Spleen (tissue), 11 donors: ENCODE measurements around the gene DHRSX. TPM values are rescaled to one million over a fixed set of nuclear protein-coding genes. Genes with fewer than 3 reads are reported as not detected.

Source experiments
- DNase-seq: peaks from one replicate; pipeline ENCODE4 v3.0.0-alpha.2; 2020
- H3K27ac ChIP-seq, 8 donors: fragments of 200-600 bp; sonication (generic) in 7 of 8; 1 replicate in 4 of 8; 2 replicates in 4 of 8; pipeline versions ENCODE4 v1.5.0 to v1.8.0; 2016 to 2021; ENCODE audit warnings: inconsistent platforms in 4 of 8, mild to moderate bottlenecking in 4 of 8, moderate library complexity in 1 of 8
- H3K27me3 ChIP-seq, 7 donors: fragments of 200-600 bp; sonication (generic) in 6 of 7; replicated peaks in 1 of 7; 1 replicate in 4 of 7; 2 replicates in 3 of 7; pipeline versions ENCODE4 v1.5.0 to v1.8.0; 2016 to 2021; ENCODE audit warnings: inconsistent platforms in 3 of 7, mild to moderate bottlenecking in 1 of 7
- H3K36me3 ChIP-seq, 6 donors: fragments of 200-600 bp; sonication (generic) in 5 of 6; 1 replicate in 4 of 6; 2 replicates in 2 of 6; pipeline versions ENCODE4 v1.5.0 to v1.8.0; 2016 to 2021; ENCODE audit warnings: inconsistent platforms in 2 of 6
- H3K4me1 ChIP-seq, 6 donors: fragments of 200-600 bp; sonication (generic) in 5 of 6; 1 replicate in 3 of 6; 2 replicates in 3 of 6; pipeline versions ENCODE4 v1.5.0 to v1.8.0; 2016 to 2021; ENCODE audit warnings: inconsistent platforms in 3 of 6
- H3K4me3 ChIP-seq, 8 donors: fragments of 200-600 bp; sonication (generic) in 7 of 8; 1 replicate in 4 of 8; 2 replicates in 4 of 8; pipeline versions ENCODE4 v1.5.0 to v1.8.0; 2016 to 2021; ENCODE audit warnings: inconsistent platforms in 4 of 8, mild to moderate bottlenecking in 4 of 8, moderate library complexity in 2 of 8
- H3K9me3 ChIP-seq, 8 donors: fragments of 200-600 bp; sonication (generic) in 7 of 8; 1 replicate in 4 of 8; 2 replicates in 4 of 8; pipeline versions ENCODE4 v1.5.0 to v1.8.0; 2016 to 2021; ENCODE audit warnings: inconsistent platforms in 4 of 8
- POLR2A ChIP-seq, 3 donors: fragments of 450-650 bp; IDR thresholded peaks; one replicate each; pipeline ENCODE4 v1.5.1; 2017; ENCODE audit warnings: antibody characterized with exemption in 3 of 3, mild to moderate bottlenecking in 1 of 3
- POLR2AphosphoS5 ChIP-seq, 3 donors: sonication (generic); formaldehyde crosslinking; IDR thresholded peaks; one replicate each; pipeline ENCODE4 v1.5.1; 2017; ENCODE audit warnings: antibody characterized with exemption in 3 of 3
- WGBS, 5 donors: extraction: QIAGEN DNeasy Blood & Tissue Kit in 3 of 5; methylation state at CpG; one replicate each; pipeline versions ENCODE4 v1.1.5 to v1.1.7; 2013 to 2018; 5-methylcytosine and 5-hydroxymethylcytosine counted together
- intact Hi-C: fragments of 100-400 bp; cut with DNase I; formaldehyde crosslinking; loops from one replicate; pipeline ENCODE4 v1.15.0; 2023; ENCODE audit warnings: low total_unique reads
- polyA plus RNA-seq, 3 donors: library from polyadenylated mRNA; stranded (reverse); fragments of 200-250 nt; gene quantifications; one replicate each; pipeline ENCODE4 v1.2.1, GENCODE V29; 2013
- total RNA-seq, 7 donors: library from RNA; depleted of rRNA in 3 of 7; stranded (reverse); fragments of >200 nt in 3 of 7; fragmentation: NEBNext Ultra II Directional in 4 of 7; extraction: Animal tissue kit (Norgen Biotek cat#: 25700) in 4 of 7; gene quantifications; one replicate each; pipeline versions ENCODE4 v1.1.0 to v1.2.1, GENCODE V29; 2016 to 2021
- TF ChIP-seq, protein P1 (sequence below), 11 experiments: fragments of 200-600 bp in 7 of 11; fragments of 450-650 bp in 4 of 11; sonication (generic) in 4 of 11; IDR thresholded peaks in 8 of 11; conservative IDR thresholded peaks in 3 of 11; 1 replicate in 7 of 11; 2 replicates in 4 of 11; pipeline versions ENCODE4 v1.4.0 to v1.8.0; 2016 to 2021; ENCODE audit warnings: antibody characterized with exemption in 11 of 11, inconsistent platforms in 4 of 11, mild to moderate bottlenecking in 1 of 11
- donor health status: healthy with polysubstance abuse.
- donor health status: DM: no; HTN: no; CAD: no; lungs with moderate emphysema.
- donor health status: DM: no; HTN: no; CAD: no.
- donor health status: Bipolar disorder and iron deficiency.
- donor health status: healthy.
- donor health status: DM: no; HTN: no; CAD: no.
- donor health status: DM: yes; HTN: yes; CAD: no.

DHRSX gene
- total and polyA plus RNA-seq, 10 donors: 5.5 to 29.6 (median 23.2) TPM

DNA sequence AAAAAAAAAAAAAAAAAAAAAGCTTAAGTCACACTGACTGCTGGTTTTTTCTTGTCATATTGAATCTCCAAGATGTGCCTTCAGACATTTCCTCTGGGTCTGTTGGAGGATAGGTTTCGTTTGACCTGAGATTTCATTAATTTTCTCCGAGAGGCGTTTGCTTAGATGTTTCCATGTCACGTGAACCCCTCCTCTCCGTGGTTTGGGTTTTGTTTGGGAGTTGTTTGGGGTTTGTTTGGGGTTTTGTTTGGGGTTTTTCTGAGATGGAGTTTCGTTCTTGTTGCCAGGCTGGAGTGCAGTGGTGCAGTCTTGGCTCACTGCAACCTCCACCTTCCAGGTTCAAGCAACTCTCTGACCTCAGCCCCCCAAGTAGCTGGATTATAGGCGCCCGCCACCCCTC is 40.8 kb upstream of the DHRSX start:
- H3K9me3 ChIP-seq: peaks cover 0 to 13% (median 0%) of the 10 kb centered on the region in 8 donors
- no peak for DNase-seq
- intact Hi-C loops: no loop called here
- 61 to 82% (median 74%) methylated on average over 8 of the region's 8 CpGs for WGBS, 5 donors
- no peak overlapping the region for H3K27ac ChIP-seq
- H3K36me3 ChIP-seq: no peaks in the 10 kb centered on the region
- TF ChIP-seq, protein P1, sequence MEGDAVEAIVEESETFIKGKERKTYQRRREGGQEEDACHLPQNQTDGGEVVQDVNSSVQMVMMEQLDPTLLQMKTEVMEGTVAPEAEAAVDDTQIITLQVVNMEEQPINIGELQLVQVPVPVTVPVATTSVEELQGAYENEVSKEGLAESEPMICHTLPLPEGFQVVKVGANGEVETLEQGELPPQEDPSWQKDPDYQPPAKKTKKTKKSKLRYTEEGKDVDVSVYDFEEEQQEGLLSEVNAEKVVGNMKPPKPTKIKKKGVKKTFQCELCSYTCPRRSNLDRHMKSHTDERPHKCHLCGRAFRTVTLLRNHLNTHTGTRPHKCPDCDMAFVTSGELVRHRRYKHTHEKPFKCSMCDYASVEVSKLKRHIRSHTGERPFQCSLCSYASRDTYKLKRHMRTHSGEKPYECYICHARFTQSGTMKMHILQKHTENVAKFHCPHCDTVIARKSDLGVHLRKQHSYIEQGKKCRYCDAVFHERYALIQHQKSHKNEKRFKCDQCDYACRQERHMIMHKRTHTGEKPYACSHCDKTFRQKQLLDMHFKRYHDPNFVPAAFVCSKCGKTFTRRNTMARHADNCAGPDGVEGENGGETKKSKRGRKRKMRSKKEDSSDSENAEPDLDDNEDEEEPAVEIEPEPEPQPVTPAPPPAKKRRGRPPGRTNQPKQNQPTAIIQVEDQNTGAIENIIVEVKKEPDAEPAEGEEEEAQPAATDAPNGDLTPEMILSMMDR (IDR thresholded peaks at IDR 0.05 in 8 of 11, conservative IDR thresholded peaks at IDR 0.05 in 3 of 11): no peak
- TF ChIP-seq POLR2A (IDR thresholded peaks at IDR 0.05) (no peak), POLR2AphosphoS5 (IDR thresholded peaks at IDR 0.05) (no peak)
- no peaks in the 10 kb centered on the region for H3K4me1 ChIP-seq
- no peak overlapping the region for H3K4me3 ChIP-seq
- no peaks in the 10 kb centered on the region for H3K27me3 ChIP-seq

DNA sequence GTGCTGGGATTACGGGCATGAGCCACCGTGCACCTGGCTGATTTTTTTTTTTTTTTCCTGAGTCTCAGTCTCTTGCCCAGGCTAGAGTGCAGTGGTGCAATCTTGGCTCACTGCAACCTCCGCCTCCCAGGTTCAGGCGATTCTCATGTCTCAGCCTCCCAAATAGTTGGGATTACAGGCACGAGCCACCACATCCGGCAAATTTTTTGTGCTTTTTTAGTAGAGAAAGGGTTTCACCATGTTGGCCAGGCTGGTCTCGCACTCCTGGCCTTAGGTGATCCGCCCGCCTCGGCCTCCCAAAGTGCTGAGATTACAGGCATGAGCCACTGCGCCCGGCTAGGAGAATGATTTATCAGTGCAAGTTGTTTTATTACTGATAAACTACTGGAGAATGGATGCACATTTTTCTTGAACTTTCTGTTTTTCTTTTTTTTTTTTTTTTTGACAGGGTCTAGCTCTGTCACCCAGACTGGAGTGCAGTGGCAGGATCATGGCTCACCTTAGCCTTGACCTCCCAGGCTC is 39.7 kb upstream of the DHRSX start:
- TF ChIP-seq, protein P1 (IDR thresholded peaks at IDR 0.05 in 8 of 11, conservative IDR thresholded peaks at IDR 0.05 in 3 of 11): no peak
- TF ChIP-seq POLR2AphosphoS5 (IDR thresholded peaks at IDR 0.05): no peak
- TF ChIP-seq POLR2A (IDR thresholded peaks at IDR 0.05): no peak

DNA sequence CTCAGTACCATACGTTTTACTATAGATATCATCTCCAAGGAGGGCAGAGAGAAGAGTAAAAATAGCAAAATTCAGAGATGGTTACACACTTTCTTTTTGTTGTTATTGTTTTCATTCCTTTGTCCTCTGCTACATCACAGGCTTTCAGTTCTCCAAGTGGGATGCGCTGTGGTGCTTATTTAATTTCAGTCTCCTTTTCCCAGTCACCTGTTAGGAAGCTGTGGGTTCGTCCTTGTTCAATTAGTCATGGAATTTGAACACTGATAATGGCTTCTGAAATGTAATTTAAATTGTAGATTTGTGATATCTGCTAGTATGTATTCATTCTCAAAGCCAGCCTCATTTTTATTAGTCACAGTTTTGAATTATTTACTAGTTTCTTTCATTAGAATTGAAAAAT is 38.8 kb upstream of the DHRSX start:
- intact Hi-C loops: no loop called here
- no peak for DNase-seq
- Histone ChIP-seq H3K27me3 (no peaks in the 10 kb centered on the region), H3K27ac (no peak overlapping the region), H3K4me3 (no peak overlapping the region), H3K9me3 (peaks cover 0 to 2% (median 0%) of the 10 kb centered on the region in 8 donors), H3K4me1 (no peaks in the 10 kb centered on the region), H3K36me3 (no peaks in the 10 kb centered on the region)
- WGBS, 5 donors: 51 to 89% (median 81%) methylated on average over 3 of the region's 3 CpGs
- TF ChIP-seq, protein P1 (IDR thresholded peaks at IDR 0.05 in 8 of 11, conservative IDR thresholded peaks at IDR 0.05 in 3 of 11): no peak
- TF ChIP-seq POLR2AphosphoS5 (IDR thresholded peaks at IDR 0.05): no peak
- no peak for TF ChIP-seq POLR2A (IDR thresholded peaks at IDR 0.05)

More for the DNA sequence above, 39.7 kb upstream of the DHRSX start:
- Histone ChIP-seq H3K27me3 (no peaks in the 10 kb centered on the region), H3K9me3 (peaks cover 0 to 2% (median 0%) of the 10 kb centered on the region in 8 donors), H3K4me3 (no peak overlapping the region), H3K4me1 (no peaks in the 10 kb centered on the region), H3K36me3 (no peaks in the 10 kb centered on the region), H3K27ac (no peak overlapping the region)
- intact Hi-C loops: no loop called here
- no peak for DNase-seq
- WGBS, 5 donors: 92 to 97% (median 95%) methylated on average over 12 of the region's 12 CpGs; no CpG with 5 or more reads in 1 of the 5 donors

DNA sequence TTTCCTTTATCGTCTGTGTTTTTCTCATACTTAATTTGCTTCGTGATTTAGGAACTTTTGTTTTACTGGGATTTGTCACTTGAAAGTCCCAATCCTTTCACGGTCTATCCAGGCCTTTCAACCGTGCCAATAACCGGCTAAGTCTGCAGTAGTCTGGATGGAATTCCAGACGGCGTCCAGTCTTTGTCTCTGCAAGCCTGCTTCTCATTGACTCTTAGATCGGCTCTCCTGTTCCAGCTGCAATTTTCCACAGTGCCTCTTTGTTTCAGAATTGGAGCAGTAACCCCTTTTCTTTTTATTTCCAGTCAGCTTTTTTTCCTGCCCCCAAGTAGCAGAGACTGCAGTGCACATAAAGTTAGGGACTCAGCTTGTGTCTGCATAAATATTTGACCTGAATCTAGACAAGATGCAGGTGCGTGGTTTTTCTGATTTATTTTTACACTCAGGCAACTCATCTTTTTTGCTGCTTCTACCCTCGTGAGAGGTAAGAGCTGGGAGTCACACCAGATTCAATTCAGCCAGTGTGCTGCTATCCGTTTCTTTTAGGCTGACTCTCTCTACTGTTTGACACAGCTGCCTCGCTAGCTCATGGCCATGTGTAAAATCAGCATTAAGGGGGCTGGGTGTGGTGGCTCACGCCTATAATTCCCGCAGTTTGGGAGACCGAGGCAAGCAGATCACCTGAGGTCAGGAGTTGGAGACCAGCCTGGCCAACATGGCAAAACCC is 37.4 kb upstream of the DHRSX start:
- H3K4me3 ChIP-seq: no peak overlapping the region
- H3K27me3 ChIP-seq: no peaks in the 10 kb centered on the region
- WGBS, 5 donors: 76 to 90% (median 84%) methylated on average over 15 of the region's 15 CpGs
- TF ChIP-seq, protein P1 (IDR thresholded peaks at IDR 0.05 in 8 of 11, conservative IDR thresholded peaks at IDR 0.05 in 3 of 11): no peak
- TF ChIP-seq POLR2AphosphoS5 (IDR thresholded peaks at IDR 0.05): no peak
- TF ChIP-seq POLR2A (IDR thresholded peaks at IDR 0.05): no peak
- no peak overlapping the region for H3K27ac ChIP-seq
- DNase-seq: no peak
- intact Hi-C loops: no loop called here
- H3K9me3 ChIP-seq: peaks cover 0 to 2% (median 0%) of the 10 kb centered on the region in 8 donors
- no peaks in the 10 kb centered on the region for H3K36me3 ChIP-seq
- H3K4me1 ChIP-seq: no peaks in the 10 kb centered on the region
